H1 (cell line): ENCODE data around the gene CXXC5. TPM values are rescaled to one million over a fixed set of nuclear protein-coding genes. Genes with fewer than 3 reads are reported as not detected.

Source experiments
- CTCF ChIA-PET: fragments of 300-600 bp; sonication (Branson Sonifier 250); formaldehyde crosslinking; loops from one replicate; lab custom pipeline; 2021; ENCODE audit not compliant: partially characterized antibody; lab: Charles Lee
- POLR2A ChIA-PET: fragments of 300-600 bp; sonication (Branson Sonifier 250); formaldehyde crosslinking; loops from one replicate; lab custom pipeline; 2021; ENCODE audit warnings: inconsistent platforms; ENCODE audit not compliant: partially characterized antibody; lab: Charles Lee
- DNase-seq, 2 experiments: peaks; one replicate each; pipeline versions ENCODE4 v3.0.0 to v3.0.0-alpha.2; 2010 to 2022; ENCODE audit warnings: low spot score in 2 of 2, low read depth in 1 of 2, mixed read lengths in 1 of 2
- FAIRE-seq: peaks from 2 replicates; lab custom pipeline; 2011; peaks lifted over from hg19 to GRCh38; lab: Jason Lieb, UNC
- H2AFZ ChIP-seq: 2 replicates; pipeline ENCODE4 v1.8.1; 2012; ENCODE audit warnings: low read length, inconsistent platforms
- H2AK5ac ChIP-seq: 2 replicates; pipeline ENCODE4 v1.6.1; 2013; ENCODE audit warnings: low read depth, low read length
- H2BK120ac ChIP-seq: replicated peaks from 2 replicates; pipeline ENCODE3; 2013; ENCODE audit warnings: low read depth, low read length, inconsistent platforms
- H2BK12ac ChIP-seq: 2 replicates; pipeline ENCODE4 v1.6.1; 2013; ENCODE audit warnings: low read depth, low read length
- H2BK15ac ChIP-seq: 2 replicates; pipeline ENCODE4 v1.6.1; 2013; ENCODE audit warnings: low read length
- H2BK20ac ChIP-seq: 2 replicates; pipeline ENCODE4 v1.6.1; 2013; ENCODE audit warnings: low read length
- H2BK5ac ChIP-seq: 2 replicates; pipeline ENCODE4 v1.6.1; 2013; ENCODE audit warnings: low read depth, low read length
- H3K14ac ChIP-seq: 2 replicates; pipeline ENCODE4 v1.6.1; 2013; ENCODE audit warnings: inconsistent platforms; ENCODE audit not compliant: insufficient read length
- H3K18ac ChIP-seq: 2 replicates; pipeline ENCODE4 v1.6.1; 2013; ENCODE audit warnings: low read length; ENCODE audit errors: extremely low read depth
- H3K23ac ChIP-seq: 2 replicates; pipeline ENCODE4 v1.6.1; 2013; ENCODE audit warnings: inconsistent platforms; ENCODE audit not compliant: insufficient read length
- H3K23me2 ChIP-seq: 2 replicates; pipeline ENCODE4 v1.6.1; 2013; ENCODE audit warnings: low read depth, low read length
- H3K27ac ChIP-seq: 2 replicates; pipeline ENCODE4 v1.6.1; 2011; ENCODE audit warnings: low read depth, low read length, inconsistent platforms
- H3K27me3 ChIP-seq, 4 experiments: replicated peaks in 1 of 4; 1 replicate in 1 of 4; 2 replicates in 3 of 4; pipeline versions ENCODE4 v1.6.1 to v1.8.1; 2011 to 2013; ENCODE audit warnings: low read length in 3 of 4, mild to moderate bottlenecking in 3 of 4, inconsistent platforms in 2 of 4, mixed read lengths in 2 of 4, moderate library complexity in 1 of 4; ENCODE audit not compliant: control insufficient read depth in 3 of 4, insufficient read depth in 3 of 4; ENCODE audit errors: extremely low read depth in 1 of 4
- H3K36me3 ChIP-seq, 4 experiments: 2 replicates each; pipeline versions ENCODE4 v1.6.1 to v1.8.1; 2011 to 2013; ENCODE audit warnings: mild to moderate bottlenecking in 4 of 4, low read length in 3 of 4, moderate library complexity in 2 of 4, control low read depth in 1 of 4, inconsistent platforms in 1 of 4; ENCODE audit not compliant: insufficient read depth in 4 of 4, control insufficient read depth in 2 of 4
- H3K4ac ChIP-seq: replicated peaks from 2 replicates; pipeline ENCODE3; 2013; ENCODE audit warnings: low read length, low read depth, mixed read lengths, inconsistent platforms; ENCODE audit not compliant: insufficient read length
- H3K4me1 ChIP-seq, 4 experiments: replicated peaks in 1 of 4; 1 replicate in 1 of 4; 2 replicates in 3 of 4; pipeline versions ENCODE4 v1.6.1 to v1.8.1; 2011 to 2013; ENCODE audit warnings: low read length in 3 of 4, inconsistent platforms in 2 of 4, mixed read lengths in 1 of 4; ENCODE audit not compliant: insufficient read depth in 4 of 4, control insufficient read depth in 3 of 4
- H3K4me2 ChIP-seq, 2 experiments: 2 replicates each; pipeline versions ENCODE4 v1.6.1 to v1.8.1; 2011 to 2013; ENCODE audit warnings: low read depth in 2 of 2, low read length in 2 of 2, control low read depth in 1 of 2, inconsistent platforms in 1 of 2, mild to moderate bottlenecking in 1 of 2; ENCODE audit not compliant: insufficient read depth in 1 of 2
- H3K4me3 ChIP-seq, 4 experiments: fragments of 200-600, 300-600 bp in 1 of 4; sonication (generic), shearing (Covaris generic), sonication (Bioruptor Twin) in 1 of 4; 2 replicates each; pipeline versions ENCODE4 v1.5.1 to v1.8.1; 2011 to 2016; ENCODE audit warnings: low read length in 4 of 4, low read depth in 3 of 4, control low read depth in 2 of 4, inconsistent platforms in 2 of 4, mild to moderate bottlenecking in 2 of 4, mixed read lengths in 1 of 4, moderate library complexity in 1 of 4; ENCODE audit not compliant: insufficient read depth in 2 of 4; ENCODE audit errors: extremely low read depth in 1 of 4
- H3K56ac ChIP-seq: replicated peaks from 2 replicates; pipeline ENCODE3; 2013; ENCODE audit warnings: low read depth, mild to moderate bottlenecking, mixed read lengths, low read length, inconsistent platforms; ENCODE audit not compliant: insufficient read length
- H3K79me1 ChIP-seq: 2 replicates; pipeline ENCODE4 v1.6.1; 2013; ENCODE audit warnings: low read depth, low read length, control low read depth
- H3K79me2 ChIP-seq, 2 experiments: 2 replicates each; pipeline versions ENCODE4 v1.6.1 to v1.8.1; 2012 to 2013; ENCODE audit warnings: low read length in 2 of 2, mild to moderate bottlenecking in 2 of 2, inconsistent platforms in 1 of 2; ENCODE audit not compliant: insufficient read depth in 2 of 2, control insufficient read depth in 1 of 2
- H3K9ac ChIP-seq, 4 experiments: replicated peaks in 1 of 4; 1 replicate in 1 of 4; 2 replicates in 3 of 4; pipeline versions ENCODE4 v1.6.1 to v1.8.1; 2011 to 2013; ENCODE audit warnings: low read depth in 3 of 4, low read length in 3 of 4, control low read depth in 2 of 4, mild to moderate bottlenecking in 2 of 4, moderate library complexity in 2 of 4, inconsistent platforms in 1 of 4; ENCODE audit errors: extremely low read depth in 1 of 4
- H3K9me3 ChIP-seq, 2 experiments: 2 replicates each; pipeline versions ENCODE4 v1.6.1 to v1.8.1; 2012 to 2013; ENCODE audit warnings: mild to moderate bottlenecking in 2 of 2, moderate library complexity in 2 of 2, control low read depth in 1 of 2, inconsistent platforms in 1 of 2, low read depth in 1 of 2, low read length in 1 of 2, mixed read lengths in 1 of 2; ENCODE audit not compliant: insufficient read depth in 2 of 2
- H4K20me1 ChIP-seq, 2 experiments: replicated peaks in 1 of 2; 2 replicates each; pipeline versions ENCODE3 to v1.8.1; 2011 to 2013; ENCODE audit warnings: inconsistent platforms in 2 of 2, low read length in 2 of 2, mild to moderate bottlenecking in 1 of 2; ENCODE audit not compliant: insufficient read depth in 2 of 2, control insufficient read depth in 1 of 2
- H4K5ac ChIP-seq: 2 replicates; pipeline ENCODE4 v1.6.1; 2013; ENCODE audit warnings: low read length, low read depth, mixed read lengths, inconsistent platforms; ENCODE audit not compliant: insufficient read length
- H4K8ac ChIP-seq: 2 replicates; pipeline ENCODE4 v1.8.0; 2013; ENCODE audit warnings: mild to moderate bottlenecking, moderate library complexity, low read length, inconsistent platforms; ENCODE audit not compliant: insufficient read depth; ENCODE audit errors: extremely low read depth
- H4K91ac ChIP-seq: replicated peaks from 2 replicates; pipeline ENCODE3; 2013; ENCODE audit warnings: low read length, mixed read lengths, inconsistent platforms; ENCODE audit not compliant: insufficient read length
- CBX8 ChIP-seq: fragments of 300-800, 300-1000 bp; sonication (generic); IDR thresholded peaks from 2 replicates; pipeline ENCODE4 v1.7.1; 2016; ENCODE audit warnings: low read depth, low read length, borderline replicate concordance
- CEBPB ChIP-seq: IDR thresholded peaks from 2 replicates; pipeline ENCODE4 v1.6.1; 2012; ENCODE audit warnings: low read depth, low read length
- CHD2 ChIP-seq: IDR thresholded peaks from 2 replicates; pipeline ENCODE4 v1.6.1; 2012; ENCODE audit warnings: low read length, improper control_type of control experiment
- CTBP2 ChIP-seq: IDR thresholded peaks from 2 replicates; pipeline ENCODE4 v1.7.0; 2011; ENCODE audit warnings: borderline replicate concordance, mild to moderate bottlenecking, moderate library complexity, mixed read lengths, low read length; ENCODE audit not compliant: insufficient read depth, insufficient read length
- JUN ChIP-seq: IDR thresholded peaks from 2 replicates; pipeline ENCODE4 v1.6.1; 2011; ENCODE audit warnings: low read depth, mild to moderate bottlenecking, improper control_type of control experiment, low read length
- JUND ChIP-seq: IDR thresholded peaks from 2 replicates; pipeline ENCODE4 v1.6.1; 2011; ENCODE audit warnings: mild to moderate bottlenecking, improper control_type of control experiment, low read length
- NANOG ChIP-seq: IDR thresholded peaks from 2 replicates; pipeline ENCODE4 v1.6.1; 2011; ENCODE audit warnings: low read length, low read depth, mild to moderate bottlenecking, inconsistent platforms; ENCODE audit not compliant: insufficient read depth, poor library complexity, severe bottlenecking
- RNF2 ChIP-seq: fragments of 200-900, 300-1000 bp; sonication (generic); IDR thresholded peaks from 2 replicates; pipeline ENCODE4 v1.7.1; 2016; ENCODE audit warnings: borderline replicate concordance, low read depth, mild to moderate bottlenecking, antibody characterized with exemption, low read length; ENCODE audit not compliant: poor library complexity, severe bottlenecking; ENCODE audit errors: missing control alignments
- RXRA ChIP-seq: IDR thresholded peaks from 2 replicates; pipeline ENCODE4 v1.6.1; 2011; ENCODE audit warnings: low read depth, mild to moderate bottlenecking, low read length, moderate library complexity; ENCODE audit not compliant: insufficient read depth
- SIN3A ChIP-seq, 2 experiments: IDR thresholded peaks in 1 of 2; conservative IDR thresholded peaks in 1 of 2; 2 replicates each; pipeline ENCODE4 v1.6.1; 2011 to 2012; ENCODE audit warnings: low read length in 2 of 2, improper control_type of control experiment in 1 of 2, low read depth in 1 of 2, mild to moderate bottlenecking in 1 of 2
- SRF ChIP-seq: IDR thresholded peaks from 2 replicates; pipeline ENCODE4 v1.6.1; 2011; ENCODE audit warnings: mild to moderate bottlenecking, low read depth, low read length, moderate library complexity
- WGBS, 2 experiments: shearing (Covaris generic) in 1 of 2; methylation state at CpG; one replicate each; pipeline versions ENCODE4 v1.1.6 to v1.1.7; 2013 to 2015; ENCODE audit warnings: low lambda C conversion rate in 2 of 2, mixed read lengths in 2 of 2, inconsistent platforms in 1 of 2, low coverage in 1 of 2, missing lambda C conversion rate in 1 of 2; ENCODE audit not compliant: insufficient replicate concordance in 2 of 2, insufficient coverage in 1 of 2, insufficient read length in 1 of 2; ENCODE audit errors: extremely low coverage in 1 of 2, missing lambda C conversion rate in 1 of 2; 5-methylcytosine and 5-hydroxymethylcytosine counted together
- polyA plus RNA-seq, 7 experiments: library from polyadenylated mRNA; depleted of rRNA in 3 of 7; stranded (reverse) in 5 of 7; unstranded in 2 of 7; fragments of >200 nt in 5 of 7; fragments of 200-250 nt in 2 of 7; gene quantifications; 1 replicate in 5 of 7; 2 replicates in 1 of 7; 4 replicates in 1 of 7; pipeline versions ENCODE4 v1.2.1 to v1.2.3, GENCODE V29; 2011 to 2013; ENCODE audit warnings: missing spikeins in 2 of 7, mixed read lengths in 2 of 7
- total RNA-seq: library from RNA; stranded (reverse); fragmentation: NEBNext Ultra II Directional; extraction: Animal tissue kit (Norgen Biotek cat#: 25700); gene quantifications from 2 replicates; pipeline ENCODE4 v1.2.1, GENCODE V29; 2021

CXXC5 gene
- total and polyA plus RNA-seq, 2 of the 8 experiments (the other 6 are each of a cell fraction or from before 2014, with no cell fraction given), result 61.4 to 74.0 TPM

GRCh38 chr5:139667001-139667729, 19.0 kb downstream of the CXXC5 start:
- H3K79me1 ChIP-seq, result peaks cover 30% of the 10 kb centered on the region
- H3K4me3 ChIP-seq, result no peak overlapping the region
- H2AFZ ChIP-seq, result no peak overlapping the region
- no peaks in the 10 kb centered on the region for H3K36me3 ChIP-seq
- H4K20me1 ChIP-seq, result peaks cover 64 to 70% of the 10 kb centered on the region in 2 experiments
- FAIRE-seq (no peak), DNase-seq (no peak)
- H3K27ac ChIP-seq, result no peak overlapping the region
- no peak overlapping the region for H3K23ac ChIP-seq
- no peak overlapping the region; the same call in 1 of the 2 replicates for H3K18ac ChIP-seq
- no peak overlapping the region for H4K8ac ChIP-seq
- POLR2A ChIA-PET, result interaction anchor here (0.8 to 2.5 kb wide), 8 partner anchors 11 to 32 kb away, joined by 3 to 13 read pairs (median 3); partner anchors contain the start of gene CXXC5
- no peak overlapping the region for H4K91ac ChIP-seq
- H2AK5ac ChIP-seq, result 0 out of 2 replicates have a peak overlapping the region, but pooled peaks have one; percentile 16
- H4K5ac ChIP-seq, result no peak overlapping the region
- no peaks in the 10 kb centered on the region for H3K9me3 ChIP-seq
- no peak overlapping the region for H3K14ac ChIP-seq
- 93% methylated on average over 2 of the region's 2 CpGs; no CpG with 5 or more reads in 1 of the 2 experiments for WGBS, 2 experiments
- H2BK12ac ChIP-seq, result no peak overlapping the region
- no peak overlapping the region for H3K9ac ChIP-seq
- no peak overlapping the region for H2BK15ac ChIP-seq
- H3K4me1 ChIP-seq, result peaks cover 12 to 63% (median 47%) of the 10 kb centered on the region in 4 experiments
- H2BK20ac ChIP-seq, result no peak overlapping the region
- H3K4ac ChIP-seq, result no peak overlapping the region
- no peaks in the 10 kb centered on the region; the same call in none of the 2 replicates for H3K23me2 ChIP-seq
- H3K79me2 ChIP-seq, result peaks cover 20 to 96% of the 10 kb centered on the region in 2 experiments
- H2BK120ac ChIP-seq, result no peak overlapping the region
- CTCF ChIA-PET, result interaction anchor here (0.6 to 17.2 kb wide), 11 partner anchors 9 to 894 kb away, joined by 3 to 171 read pairs (median 6); no protein-coding TSS in a partner anchor
- no peak overlapping the region for H3K56ac ChIP-seq
- H2BK5ac ChIP-seq, result no peak overlapping the region
- no peaks in the 10 kb centered on the region for H3K27me3 ChIP-seq
- peak overlapping the region in 1 of 2 experiments; percentile 57; a peak in 1 of 4 replicates for H3K4me2 ChIP-seq
- TF ChIP-seq CBX8 (no peak), JUND (no peak), CTBP2 (no peak), SRF (no peak), CHD2 (no peak), CEBPB (no peak), JUN (no peak), RXRA (no peak), RNF2 (no peak), NANOG (no peak), SIN3A (conservative IDR thresholded peaks at IDR 0.05 in 1 of 2, IDR thresholded peaks at IDR 0.05 in 1 of 2; ENCODE audit: low read depth in 1 of 2, low read length in 2 of 2) (no peak)
